Measurements from ENCODE around the gene PCDHGC5.

PCDHGC5 gene

GRCh38 chr5:141529873-141530272 lies 41.0 kb downstream of the PCDHGC5 start:
- DNase-seq (ENCODE audit: low read depth in 2 of 2) = no peak

GRCh38 chr5:141532726-141533125 lies 43.8 kb downstream of the PCDHGC5 start:
- no peak for DNase-seq (ENCODE audit: low read depth in 2 of 2)

GRCh38 chr5:141533897-141534296 lies 45.0 kb downstream of the PCDHGC5 start:
- DNase-seq (ENCODE audit: low read depth in 2 of 2) = no peak

- DNase-seq (ENCODE audit: low read depth in 2 of 2) = no peak
These were observed 45.8 kb downstream of the PCDHGC5 start for GRCh38 chr5:141534492-141535213.

Measured in stimulated activated CD8-positive, alpha-beta memory T cell treated with anti-CD3 and anti-CD28 coated beads, Interleukin-15, amount 100 ng/mL, for 48 hours (primary cell).